Subcutaneous adipose tissue (tissue), 4 donors: ENCODE results near the gene ADCY3. TPM values are rescaled to one million over a fixed set of nuclear protein-coding genes. Genes with fewer than 3 reads are reported as not detected.

Experiments
- CTCF ChIP-seq: fragments of 450-650 bp; IDR thresholded peaks from one replicate; pipeline ENCODE4 v1.5.1; 2016; ENCODE audit warnings: low read depth, mild to moderate bottlenecking, control low read depth, antibody characterized with exemption, moderate library complexity
- total RNA-seq, 4 donors: library from RNA; depleted of rRNA; stranded (reverse); fragments of >200 nt; gene quantifications; one replicate each; pipeline ENCODE4 v1.1.0, GENCODE V29; 2016

The ADCY3 gene
- total RNA-seq, 4 donors from 2014 or later, result 39.2 to 133 (median 74.5) TPM

- TF ChIP-seq CTCF, result no peak
Measured at GRCh38 chr2:24915175-24915574, 4.9 kb downstream of the ADCY3 start.

- TF ChIP-seq CTCF, result no peak
Measured at GRCh38 chr2:24914713-24915112, 5.3 kb downstream of the ADCY3 start.

GRCh38 chr2:24913911-24914310 is 6.1 kb downstream of the ADCY3 start:
- no peak for TF ChIP-seq CTCF

- no peak for TF ChIP-seq CTCF
Measured at GRCh38 chr2:24912986-24913385, 7.1 kb downstream of the ADCY3 start.

GRCh38 chr2:24912523-24912922 is 7.5 kb downstream of the ADCY3 start:
- no peak for TF ChIP-seq CTCF

GRCh38 chr2:24910245-24910644 is 9.8 kb downstream of the ADCY3 start:
- no peak for TF ChIP-seq CTCF

- TF ChIP-seq CTCF, result no peak
Measured at GRCh38 chr2:24909555-24910177, 10.4 kb downstream of the ADCY3 start.
